Fibroblast of lung (primary cell): Measurements from ENCODE around the gene MXRA7. TPM values are rescaled to one million over a fixed set of nuclear protein-coding genes. Genes with fewer than 3 reads are reported as not detected.

Experiments
- DNase-seq, 2 donors: peaks; one replicate each; pipeline versions ENCODE4 v3.0.0 to v3.0.0-alpha.2; 2010; ENCODE audit warnings: low read depth in 2 of 2
- H2AFZ ChIP-seq: 2 replicates; pipeline ENCODE4 v1.5.1; 2012; ENCODE audit warnings: low read length, control low read depth, inconsistent platforms
- H3K27ac ChIP-seq: 2 replicates; pipeline ENCODE4 v1.5.1; 2011; ENCODE audit warnings: low read length, control low read depth; ENCODE audit not compliant: insufficient read depth
- H3K27me3 ChIP-seq: 2 replicates; pipeline ENCODE4 v1.5.1; 2011; ENCODE audit warnings: mild to moderate bottlenecking, low read length; ENCODE audit not compliant: control insufficient read depth, insufficient read depth
- H3K36me3 ChIP-seq: 2 replicates; pipeline ENCODE4 v1.5.1; 2011; ENCODE audit warnings: low read length; ENCODE audit not compliant: control insufficient read depth, insufficient read depth
- H3K4me1 ChIP-seq: 2 replicates; pipeline ENCODE4 v1.5.1; 2011; ENCODE audit warnings: low read length; ENCODE audit not compliant: control insufficient read depth, insufficient read depth; ENCODE audit errors: extremely low read depth
- H3K4me2 ChIP-seq: 2 replicates; pipeline ENCODE4 v1.5.1; 2011; ENCODE audit warnings: low read length, control low read depth; ENCODE audit not compliant: insufficient read depth; ENCODE audit errors: extremely low read depth
- H3K4me3 ChIP-seq, 4 experiments: fragments of 200-600 bp in 1 of 4; sonication (generic) in 1 of 4; replicated peaks in 1 of 4; 2 replicates each; pipeline ENCODE4 v1.5.1; 2011 to 2016; ENCODE audit warnings: low read length in 4 of 4, low read depth in 3 of 4, mild to moderate bottlenecking in 3 of 4, control low read depth in 2 of 4, inconsistent platforms in 1 of 4, mixed read lengths in 1 of 4; ENCODE audit not compliant: insufficient read depth in 1 of 4; ENCODE audit errors: control extremely low read depth in 1 of 4
- H3K79me2 ChIP-seq: 2 replicates; pipeline ENCODE4 v1.5.1; 2012; ENCODE audit warnings: mild to moderate bottlenecking, low read length, inconsistent platforms; ENCODE audit not compliant: control insufficient read depth, insufficient read depth
- H3K9ac ChIP-seq: 2 replicates; pipeline ENCODE4 v1.5.1; 2011; ENCODE audit warnings: mild to moderate bottlenecking, low read length, control low read depth; ENCODE audit not compliant: insufficient read depth
- H3K9me3 ChIP-seq: 2 replicates; pipeline ENCODE4 v1.5.1; 2012; ENCODE audit warnings: low read depth, low read length; ENCODE audit not compliant: control insufficient read depth, insufficient read depth
- H4K20me1 ChIP-seq: 2 replicates; pipeline ENCODE4 v1.5.1; 2011; ENCODE audit warnings: low read length; ENCODE audit not compliant: control insufficient read depth, insufficient read depth; ENCODE audit errors: extremely low read depth
- EZH2 ChIP-seq: IDR thresholded peaks from 2 replicates; pipeline ENCODE4 v1.5.1; 2012; ENCODE audit warnings: low read length, control low read depth, mild to moderate bottlenecking; ENCODE audit errors: missing control alignments
- polyA plus RNA-seq, 2 donors: library from polyadenylated mRNA; depleted of rRNA in 1 of 2; stranded (reverse) in 1 of 2; unstranded in 1 of 2; fragments of >200 nt; gene quantifications; 2 replicates each; pipeline ENCODE4 v1.2.1, GENCODE V29; 2011 to 2012; ENCODE audit warnings: missing spikeins in 1 of 2
- total RNA-seq: library from RNA; depleted of rRNA; stranded (reverse); fragments of >200 nt; gene quantifications from 2 replicates; pipeline ENCODE4 v1.2.1, GENCODE V29; 2014
- TF ChIP-seq, protein P1 (sequence below), 2 donors: IDR thresholded peaks in 1 of 2; conservative IDR thresholded peaks in 1 of 2; 1 replicate in 1 of 2; 2 replicates in 1 of 2; pipeline ENCODE4 v1.5.1; 2011 to 2012; ENCODE audit warnings: low read length in 2 of 2, control low read depth in 1 of 2, inconsistent platforms in 1 of 2, low read depth in 1 of 2, mild to moderate bottlenecking in 1 of 2

MXRA7 gene
- total and polyA plus RNA-seq, 2 donors (not counting 1 experiment from before 2014, with no cell fraction given): 127 to 307 TPM

DNA sequence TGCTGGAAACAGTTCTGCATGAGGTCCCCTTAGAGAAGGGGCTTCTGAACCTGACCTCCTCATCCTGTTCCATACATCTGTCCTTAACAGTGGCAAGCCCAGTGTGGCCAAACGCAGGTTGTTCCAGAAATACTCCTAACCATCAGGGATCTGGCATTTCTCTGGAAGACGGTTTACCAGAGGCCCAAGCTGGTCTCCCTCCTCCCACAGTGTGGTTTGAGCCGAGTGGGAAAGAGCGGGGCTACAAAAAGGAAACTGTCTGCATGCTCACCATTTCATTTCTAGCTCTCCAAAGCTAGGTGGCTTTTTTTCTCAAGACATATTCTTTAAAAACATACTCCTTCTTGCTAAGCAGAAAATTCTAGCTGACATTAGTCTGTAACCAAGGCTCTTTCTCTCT is 6.0 kb downstream of the MXRA7 start:
- Histone ChIP-seq H3K4me1 (peaks cover 32% of the 10 kb centered on the region), H3K36me3 (no peaks in the 10 kb centered on the region), H3K4me3 (no peak overlapping the region), H3K4me2 (no peak overlapping the region), H3K9ac (no peak overlapping the region), H3K79me2 (peaks cover 85% of the 10 kb centered on the region), H3K27me3 (no peaks in the 10 kb centered on the region), H2AFZ (no peak overlapping the region), H4K20me1 (no peaks in the 10 kb centered on the region), H3K9me3 (no peaks in the 10 kb centered on the region), H3K27ac (no peak overlapping the region)
- no peak for TF ChIP-seq EZH2
- TF ChIP-seq, protein P1, sequence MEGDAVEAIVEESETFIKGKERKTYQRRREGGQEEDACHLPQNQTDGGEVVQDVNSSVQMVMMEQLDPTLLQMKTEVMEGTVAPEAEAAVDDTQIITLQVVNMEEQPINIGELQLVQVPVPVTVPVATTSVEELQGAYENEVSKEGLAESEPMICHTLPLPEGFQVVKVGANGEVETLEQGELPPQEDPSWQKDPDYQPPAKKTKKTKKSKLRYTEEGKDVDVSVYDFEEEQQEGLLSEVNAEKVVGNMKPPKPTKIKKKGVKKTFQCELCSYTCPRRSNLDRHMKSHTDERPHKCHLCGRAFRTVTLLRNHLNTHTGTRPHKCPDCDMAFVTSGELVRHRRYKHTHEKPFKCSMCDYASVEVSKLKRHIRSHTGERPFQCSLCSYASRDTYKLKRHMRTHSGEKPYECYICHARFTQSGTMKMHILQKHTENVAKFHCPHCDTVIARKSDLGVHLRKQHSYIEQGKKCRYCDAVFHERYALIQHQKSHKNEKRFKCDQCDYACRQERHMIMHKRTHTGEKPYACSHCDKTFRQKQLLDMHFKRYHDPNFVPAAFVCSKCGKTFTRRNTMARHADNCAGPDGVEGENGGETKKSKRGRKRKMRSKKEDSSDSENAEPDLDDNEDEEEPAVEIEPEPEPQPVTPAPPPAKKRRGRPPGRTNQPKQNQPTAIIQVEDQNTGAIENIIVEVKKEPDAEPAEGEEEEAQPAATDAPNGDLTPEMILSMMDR (conservative IDR thresholded peaks at IDR 0.05 in 1 of 2, IDR thresholded peaks at IDR 0.05 in 1 of 2; ENCODE audit: low read depth in 1 of 2, low read length in 2 of 2): no peak
- no peak for DNase-seq

DNA sequence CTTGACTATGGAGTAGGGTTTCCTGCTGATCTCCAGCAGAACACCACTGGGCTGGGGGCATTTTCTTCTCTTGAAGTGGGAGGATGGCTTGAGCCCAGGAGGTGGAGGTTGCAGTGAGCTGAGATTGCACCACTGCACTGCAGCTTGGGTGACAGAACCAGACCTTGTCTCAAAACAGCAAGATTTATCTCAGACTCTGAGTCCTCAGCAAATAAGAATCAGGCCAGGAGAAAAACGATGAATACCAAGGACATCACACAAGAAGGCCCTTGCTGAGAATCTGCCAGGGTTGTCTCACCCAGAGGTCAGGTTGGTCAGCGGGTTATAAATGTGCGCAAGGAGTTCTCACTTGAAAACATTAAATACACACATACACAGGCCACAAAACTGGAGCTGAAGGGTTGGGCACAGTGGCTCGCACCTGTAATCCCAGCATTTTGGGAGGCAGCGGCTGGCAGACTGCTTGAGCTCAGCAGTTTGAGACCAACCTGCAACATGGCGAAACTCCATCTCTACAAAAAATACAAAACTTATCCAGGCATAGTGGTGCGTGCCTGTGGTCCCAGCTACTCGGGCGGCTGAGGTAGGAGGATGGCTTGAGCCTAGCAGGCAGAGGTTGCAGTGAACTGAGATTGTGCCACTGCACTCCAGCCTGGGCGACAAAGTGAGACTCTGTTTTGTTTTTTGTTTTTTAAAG is 7.7 kb downstream of the MXRA7 start:
- Histone ChIP-seq H4K20me1 (no peaks in the 10 kb centered on the region), H3K27ac (no peak overlapping the region), H3K4me1 (peaks cover 27% of the 10 kb centered on the region), H3K4me2 (no peak overlapping the region), H3K79me2 (peaks cover 85% of the 10 kb centered on the region), H2AFZ (no peak overlapping the region), H3K9me3 (no peaks in the 10 kb centered on the region), H3K4me3 (no peak overlapping the region), H3K36me3 (no peaks in the 10 kb centered on the region), H3K27me3 (no peaks in the 10 kb centered on the region), H3K9ac (no peak overlapping the region)
- DNase-seq: no peak
- no peak for TF ChIP-seq EZH2
- TF ChIP-seq, protein P1 (conservative IDR thresholded peaks at IDR 0.05 in 1 of 2, IDR thresholded peaks at IDR 0.05 in 1 of 2; ENCODE audit: low read depth in 1 of 2, low read length in 2 of 2): no peak

DNA sequence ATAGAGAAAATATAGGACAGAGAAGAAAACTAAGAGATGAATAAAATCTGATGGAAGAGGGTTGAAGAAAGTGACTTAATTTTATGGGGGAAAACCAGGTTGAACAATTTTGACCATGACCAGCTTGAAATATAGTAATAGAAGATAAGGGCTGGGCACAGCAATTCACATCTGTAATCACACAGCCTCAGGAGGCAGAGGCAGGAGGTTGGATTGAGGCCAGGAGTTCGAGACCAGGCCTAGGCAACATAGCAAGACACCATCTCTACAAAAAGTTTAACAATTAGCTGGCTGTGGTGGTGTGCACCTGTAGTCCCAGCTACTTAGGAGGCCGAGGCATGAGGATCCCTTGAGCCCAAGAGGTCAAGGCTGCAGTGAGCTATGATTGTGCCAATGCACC is 8.7 kb downstream of the MXRA7 start:
- Histone ChIP-seq H4K20me1 (no peaks in the 10 kb centered on the region), H3K9ac (no peak overlapping the region), H3K27ac (no peak overlapping the region)

More for the DNA sequence above, 8.7 kb downstream of the MXRA7 start:
- Histone ChIP-seq H3K27me3 (no peaks in the 10 kb centered on the region), H3K9me3 (no peaks in the 10 kb centered on the region), H3K36me3 (no peaks in the 10 kb centered on the region), H3K4me2 (peak overlapping the region; percentile 94), H2AFZ (no peak overlapping the region), H3K4me1 (peaks cover 29% of the 10 kb centered on the region), H3K4me3 (no peak overlapping the region), H3K79me2 (peaks cover 84% of the 10 kb centered on the region)
- TF ChIP-seq, protein P1 (conservative IDR thresholded peaks at IDR 0.05 in 1 of 2, IDR thresholded peaks at IDR 0.05 in 1 of 2; ENCODE audit: low read depth in 1 of 2, low read length in 2 of 2): no peak
- TF ChIP-seq EZH2: no peak
- no peak for DNase-seq
